Suprapubic skin (tissue), 4 donors: Measurements from ENCODE around the gene ANO3. TPM values are rescaled to one million over a fixed set of nuclear protein-coding genes. Genes with fewer than 3 reads are reported as not detected.

Experiments
- DNase-seq, 2 donors: peaks; one replicate each; pipeline ENCODE4 v3.0.0-alpha.2; 2019; ENCODE audit warnings: low spot score in 2 of 2
- H3K27ac ChIP-seq: fragments of 200-600 bp; sonication (generic); one replicate; pipeline ENCODE4 v1.5.1; 2019
- H3K27me3 ChIP-seq: fragments of 200-600 bp; sonication (generic); one replicate; pipeline ENCODE4 v1.5.1; 2019
- H3K36me3 ChIP-seq: fragments of 200-600 bp; sonication (generic); one replicate; pipeline ENCODE4 v1.5.1; 2019
- H3K4me1 ChIP-seq: fragments of 200-600 bp; sonication (generic); one replicate; pipeline ENCODE4 v1.5.1; 2019
- H3K4me3 ChIP-seq: fragments of 200-600 bp; sonication (generic); one replicate; pipeline ENCODE4 v1.5.1; 2019; ENCODE audit warnings: mild to moderate bottlenecking
- H3K9me3 ChIP-seq: fragments of 200-600 bp; sonication (generic); one replicate; pipeline ENCODE4 v1.5.1; 2019
- EP300 ChIP-seq: sonication (generic); formaldehyde crosslinking; IDR thresholded peaks from one replicate; pipeline ENCODE4 v1.6.1; 2017; ENCODE audit warnings: antibody characterized with exemption
- POLR2A ChIP-seq, 2 donors: fragments of 450-650 bp; IDR thresholded peaks; one replicate each; pipeline ENCODE4 v1.6.1; 2017; ENCODE audit warnings: antibody characterized with exemption in 2 of 2, mild to moderate bottlenecking in 2 of 2, moderate library complexity in 2 of 2
- POLR2AphosphoS5 ChIP-seq, 3 donors: sonication (generic); formaldehyde crosslinking; IDR thresholded peaks; one replicate each; pipeline ENCODE4 v1.6.1; 2017; ENCODE audit warnings: antibody characterized with exemption in 3 of 3
- WGBS: methylation state at CpG from one replicate; pipeline ENCODE4 v1.1.5; 2018; 5-methylcytosine and 5-hydroxymethylcytosine counted together
- total RNA-seq, 4 donors: library from RNA; depleted of rRNA; stranded (reverse); fragments of >200 nt; gene quantifications; one replicate each; pipeline ENCODE4 v1.1.0, GENCODE V29; 2016
- TF ChIP-seq, protein P1 (sequence below), 2 donors: fragments of 200-600 bp in 1 of 2; fragments of 450-650 bp in 1 of 2; sonication (generic) in 1 of 2; IDR thresholded peaks; one replicate each; pipeline ENCODE4 v1.5.1; 2016 to 2019; ENCODE audit warnings: antibody characterized with exemption in 2 of 2, mild to moderate bottlenecking in 1 of 2, moderate library complexity in 1 of 2

The ANO3 gene
- total RNA-seq, 4 donors from 2014 or later: 0.08 to 0.29 (median 0.16) TPM; not detected in 1

GRCh38 chr11:26439854-26440253, 107.9 kb downstream of the ANO3 start:
- no peaks in the 10 kb centered on the region for H3K36me3 ChIP-seq
- H3K9me3 ChIP-seq: no peaks in the 10 kb centered on the region
- TF ChIP-seq POLR2AphosphoS5 (IDR thresholded peaks at IDR 0.05) (no peak), EP300 (no peak), POLR2A (IDR thresholded peaks at IDR 0.05) (no peak)
- TF ChIP-seq, protein P1, sequence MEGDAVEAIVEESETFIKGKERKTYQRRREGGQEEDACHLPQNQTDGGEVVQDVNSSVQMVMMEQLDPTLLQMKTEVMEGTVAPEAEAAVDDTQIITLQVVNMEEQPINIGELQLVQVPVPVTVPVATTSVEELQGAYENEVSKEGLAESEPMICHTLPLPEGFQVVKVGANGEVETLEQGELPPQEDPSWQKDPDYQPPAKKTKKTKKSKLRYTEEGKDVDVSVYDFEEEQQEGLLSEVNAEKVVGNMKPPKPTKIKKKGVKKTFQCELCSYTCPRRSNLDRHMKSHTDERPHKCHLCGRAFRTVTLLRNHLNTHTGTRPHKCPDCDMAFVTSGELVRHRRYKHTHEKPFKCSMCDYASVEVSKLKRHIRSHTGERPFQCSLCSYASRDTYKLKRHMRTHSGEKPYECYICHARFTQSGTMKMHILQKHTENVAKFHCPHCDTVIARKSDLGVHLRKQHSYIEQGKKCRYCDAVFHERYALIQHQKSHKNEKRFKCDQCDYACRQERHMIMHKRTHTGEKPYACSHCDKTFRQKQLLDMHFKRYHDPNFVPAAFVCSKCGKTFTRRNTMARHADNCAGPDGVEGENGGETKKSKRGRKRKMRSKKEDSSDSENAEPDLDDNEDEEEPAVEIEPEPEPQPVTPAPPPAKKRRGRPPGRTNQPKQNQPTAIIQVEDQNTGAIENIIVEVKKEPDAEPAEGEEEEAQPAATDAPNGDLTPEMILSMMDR (IDR thresholded peaks at IDR 0.05): no peak
- H3K4me3 ChIP-seq: no peak overlapping the region
- H3K4me1 ChIP-seq: no peaks in the 10 kb centered on the region
- WGBS: 84% methylated on average over 5 of the region's 5 CpGs
- no peak overlapping the region for H3K27ac ChIP-seq
- H3K27me3 ChIP-seq: no peaks in the 10 kb centered on the region
- no peak for DNase-seq

GRCh38 chr11:26442131-26442530, 110.2 kb downstream of the ANO3 start:
- WGBS: 54% methylated on average over 2 of the region's 2 CpGs
- Histone ChIP-seq H3K27me3 (no peaks in the 10 kb centered on the region), H3K36me3 (no peaks in the 10 kb centered on the region), H3K27ac (no peak overlapping the region), H3K4me1 (no peaks in the 10 kb centered on the region), H3K4me3 (no peak overlapping the region), H3K9me3 (no peaks in the 10 kb centered on the region)
- TF ChIP-seq POLR2A (IDR thresholded peaks at IDR 0.05) (no peak), EP300 (no peak), POLR2AphosphoS5 (IDR thresholded peaks at IDR 0.05) (no peak)
- TF ChIP-seq, protein P1 (IDR thresholded peaks at IDR 0.05): no peak
- DNase-seq: no peak

DNA sequence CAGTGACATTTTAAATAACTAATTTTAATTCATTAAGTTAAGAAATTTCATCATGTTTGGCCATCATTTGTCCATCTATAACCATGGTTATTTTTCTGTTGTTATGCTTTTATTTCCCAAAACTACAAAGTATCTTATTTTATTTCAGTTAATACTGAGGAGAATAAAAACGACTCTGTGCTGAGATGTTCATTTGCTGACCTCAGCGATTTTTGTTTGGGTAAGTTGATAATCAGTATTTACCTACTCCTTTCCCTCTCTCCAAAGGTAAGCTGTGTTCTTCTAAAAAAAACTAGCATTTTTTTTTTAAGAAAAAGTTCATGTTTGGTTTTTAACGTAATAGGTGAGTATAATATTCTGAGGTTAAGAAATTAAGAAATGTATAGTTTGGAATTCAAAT, 111.7 kb downstream of the ANO3 start:
- DNase-seq: no peak
- Histone ChIP-seq H3K27ac (no peak overlapping the region), H3K9me3 (no peaks in the 10 kb centered on the region), H3K4me1 (no peaks in the 10 kb centered on the region), H3K36me3 (no peaks in the 10 kb centered on the region), H3K27me3 (no peaks in the 10 kb centered on the region), H3K4me3 (no peak overlapping the region)
- no peak for TF ChIP-seq EP300
- no peak for TF ChIP-seq POLR2AphosphoS5 (IDR thresholded peaks at IDR 0.05)
- no peak for TF ChIP-seq POLR2A (IDR thresholded peaks at IDR 0.05)
- TF ChIP-seq, protein P1 (IDR thresholded peaks at IDR 0.05): no peak
- WGBS: 75% methylated on average over 3 of the region's 3 CpGs

DNA sequence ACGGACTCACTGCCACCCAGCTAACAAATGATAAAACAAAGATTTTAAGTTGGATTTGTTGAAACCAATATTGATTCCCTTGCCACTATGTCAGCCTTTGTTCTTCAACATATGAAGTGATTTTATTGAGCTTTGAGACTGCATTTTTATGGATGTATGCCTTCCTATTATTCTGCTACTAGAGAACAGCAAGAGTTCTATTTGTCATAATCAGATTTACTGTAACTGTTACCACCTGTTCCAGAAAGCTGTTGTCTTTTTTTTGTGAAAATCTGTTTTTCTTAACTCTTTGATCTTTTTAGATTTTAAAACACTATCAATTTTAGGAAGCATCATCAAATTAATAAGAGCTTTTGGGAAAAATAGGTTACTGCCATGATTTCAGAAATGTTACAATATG, 125.7 kb downstream of the ANO3 start:
- Histone ChIP-seq H3K4me1 (no peaks in the 10 kb centered on the region), H3K4me3 (no peak overlapping the region), H3K27me3 (no peaks in the 10 kb centered on the region), H3K27ac (no peak overlapping the region), H3K9me3 (no peaks in the 10 kb centered on the region), H3K36me3 (no peaks in the 10 kb centered on the region)
- 82% methylated on average over 1 of the region's 1 CpG for WGBS
- TF ChIP-seq POLR2AphosphoS5 (IDR thresholded peaks at IDR 0.05) (no peak), EP300 (no peak), POLR2A (IDR thresholded peaks at IDR 0.05) (no peak)
- TF ChIP-seq, protein P1 (IDR thresholded peaks at IDR 0.05): no peak
- no peak for DNase-seq

DNA sequence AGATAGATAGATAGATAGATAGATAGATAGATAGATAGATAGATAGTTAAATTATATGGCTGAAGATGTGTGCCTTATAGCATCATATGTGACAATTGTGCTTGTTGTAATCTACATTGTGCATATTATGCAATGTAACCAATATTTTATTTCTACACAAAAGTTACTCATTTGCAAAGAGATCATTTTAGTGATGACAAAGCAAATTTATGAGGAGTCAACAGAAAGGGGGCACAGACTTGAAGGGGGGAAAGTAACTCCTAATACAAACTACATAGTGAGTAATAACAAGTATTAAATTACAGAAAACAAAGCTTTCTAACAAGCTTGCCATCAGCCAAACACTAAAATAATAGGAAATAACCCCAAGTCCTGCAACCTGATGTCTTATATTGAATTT, 133.3 kb downstream of the ANO3 start:
- Histone ChIP-seq H3K4me3 (no peak overlapping the region), H3K27me3 (no peaks in the 10 kb centered on the region), H3K4me1 (no peaks in the 10 kb centered on the region), H3K36me3 (no peaks in the 10 kb centered on the region), H3K27ac (no peak overlapping the region), H3K9me3 (no peaks in the 10 kb centered on the region)
- no peak for DNase-seq
- TF ChIP-seq, protein P1 (IDR thresholded peaks at IDR 0.05): no peak
- TF ChIP-seq POLR2A (IDR thresholded peaks at IDR 0.05) (no peak), POLR2AphosphoS5 (IDR thresholded peaks at IDR 0.05) (no peak), EP300 (no peak)
